Measurements from ENCODE around the gene THSD1. TPM values are rescaled to one million over a fixed set of nuclear protein-coding genes. Genes with fewer than 3 reads are reported as not detected.

Gene THSD1
- total RNA-seq, 2 donors from 2014 or later: 6.5 to 7.3 TPM

GRCh38 chr13:52447354-52447753, 41.4 kb upstream of the THSD1 start:
- no peak for DNase-seq (ENCODE audit: low spot score)
- H3K9me3 ChIP-seq: no peaks in the 10 kb centered on the region
- no peak for TF ChIP-seq CTCF (IDR thresholded peaks at IDR 0.05)
- no peaks in the 10 kb centered on the region for H3K36me3 ChIP-seq
- peaks cover 0 to 34% of the 10 kb centered on the region in 2 donors for H3K4me1 ChIP-seq
- no peaks in the 10 kb centered on the region for H3K27me3 ChIP-seq
- no peak overlapping the region for H3K4me3 ChIP-seq
- no peak overlapping the region for H3K27ac ChIP-seq

GRCh38 chr13:52446265-52446664, 40.3 kb upstream of the THSD1 start:
- Histone ChIP-seq H3K27me3 (no peaks in the 10 kb centered on the region), H3K4me1 (peaks cover 0 to 34% of the 10 kb centered on the region in 2 donors), H3K27ac (no peak overlapping the region), H3K36me3 (peaks cover 10% of the 10 kb centered on the region), H3K4me3 (no peak overlapping the region), H3K9me3 (no peaks in the 10 kb centered on the region)
- no peak for TF ChIP-seq CTCF (IDR thresholded peaks at IDR 0.05)
- DNase-seq (ENCODE audit: low spot score): no peak

GRCh38 chr13:52432456-52432855, 26.5 kb upstream of the THSD1 start:
- no peaks in the 10 kb centered on the region for H3K27me3 ChIP-seq
- no peak overlapping the region for H3K4me3 ChIP-seq
- peak overlapping the region; percentile 42 to 46 for H3K27ac ChIP-seq
- H3K9me3 ChIP-seq: no peaks in the 10 kb centered on the region
- peaks cover 0 to 10% of the 10 kb centered on the region in 2 donors for H3K4me1 ChIP-seq
- no peak for TF ChIP-seq CTCF (IDR thresholded peaks at IDR 0.05)
- peaks cover 57% of the 10 kb centered on the region for H3K36me3 ChIP-seq
- no peak for DNase-seq (ENCODE audit: low spot score)

DNA sequence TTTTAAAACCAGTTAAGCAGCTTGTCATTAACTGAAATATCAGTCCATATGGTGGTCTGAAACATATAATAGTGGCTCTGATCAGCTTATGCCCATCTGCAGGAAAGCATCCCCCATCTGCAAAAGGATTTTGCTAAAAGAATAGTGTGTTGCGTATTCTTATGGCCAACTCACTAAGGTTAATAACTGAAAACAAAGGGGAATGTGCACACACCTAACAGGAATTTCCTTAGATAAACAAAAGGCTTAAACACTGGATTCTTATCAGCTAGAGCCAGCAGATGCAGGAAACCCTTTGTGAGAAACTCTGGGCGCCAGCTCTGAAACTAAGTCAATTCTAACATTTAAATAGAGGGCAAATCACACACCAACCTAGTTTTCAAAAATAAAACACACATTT, 22.3 kb upstream of the THSD1 start:
- Histone ChIP-seq H3K27me3 (no peaks in the 10 kb centered on the region), H3K4me1 (peaks cover 0 to 8% of the 10 kb centered on the region in 2 donors), H3K9me3 (no peaks in the 10 kb centered on the region), H3K36me3 (peaks cover 63% of the 10 kb centered on the region), H3K4me3 (no peak overlapping the region), H3K27ac (no peak overlapping the region)
- no peak for TF ChIP-seq CTCF (IDR thresholded peaks at IDR 0.05)
- DNase-seq (ENCODE audit: low spot score): no peak

- Histone ChIP-seq H3K36me3 (peaks cover 68% of the 10 kb centered on the region), H3K27ac (no peak overlapping the region)
Measured at GRCh38 chr13:52421216-52421615, 15.2 kb upstream of the THSD1 start.

More at GRCh38 chr13:52421216-52421615, 15.2 kb upstream of the THSD1 start:
- H3K4me3 ChIP-seq: no peak overlapping the region
- no peaks in the 10 kb centered on the region for H3K27me3 ChIP-seq
- H3K9me3 ChIP-seq: no peaks in the 10 kb centered on the region
- no peak for TF ChIP-seq CTCF (IDR thresholded peaks at IDR 0.05)
- DNase-seq (ENCODE audit: low spot score): no peak
- H3K4me1 ChIP-seq: peaks cover 0 to 5% of the 10 kb centered on the region in 2 donors

All from right atrium auricular region (tissue), 2 donors.